Esophagus muscularis mucosa (tissue), 3 donors: ENCODE measurements around the gene ROBO1.

Experiments
- POLR2AphosphoS5 ChIP-seq, 2 donors: sonication (generic); formaldehyde crosslinking; IDR thresholded peaks; one replicate each; pipeline ENCODE4 v1.6.1; 2017; ENCODE audit warnings: antibody characterized with exemption in 2 of 2
- TF ChIP-seq, protein P1 (sequence below), 3 experiments: fragments of 200-600 bp in 2 of 3; fragments of 450-650 bp in 1 of 3; sonication (generic) in 2 of 3; IDR thresholded peaks; one replicate each; pipeline ENCODE4 v1.5.1; 2017 to 2019; ENCODE audit warnings: antibody characterized with exemption in 3 of 3, mild to moderate bottlenecking in 2 of 3, moderate library complexity in 1 of 3

DNA sequence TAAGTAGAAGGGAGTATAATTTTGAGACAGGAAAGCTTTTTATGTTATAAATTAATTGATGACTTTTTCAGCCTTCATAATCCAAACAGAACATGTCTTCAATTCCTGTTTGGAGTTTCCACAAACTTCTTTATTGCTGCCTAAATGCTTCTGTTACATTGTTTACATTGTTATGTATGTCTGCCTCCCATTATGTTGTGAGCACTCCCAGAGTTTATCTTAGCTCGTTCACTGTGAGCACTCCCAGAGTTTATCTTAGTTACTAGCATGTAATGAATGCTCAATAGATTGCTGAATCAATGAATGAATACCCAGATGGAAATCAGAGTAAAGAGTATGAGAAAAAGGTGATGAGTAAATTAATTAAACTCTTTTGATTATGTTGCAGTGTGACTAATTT lies 1178.0 kb downstream of the ROBO1 start:
- TF ChIP-seq, protein P1, sequence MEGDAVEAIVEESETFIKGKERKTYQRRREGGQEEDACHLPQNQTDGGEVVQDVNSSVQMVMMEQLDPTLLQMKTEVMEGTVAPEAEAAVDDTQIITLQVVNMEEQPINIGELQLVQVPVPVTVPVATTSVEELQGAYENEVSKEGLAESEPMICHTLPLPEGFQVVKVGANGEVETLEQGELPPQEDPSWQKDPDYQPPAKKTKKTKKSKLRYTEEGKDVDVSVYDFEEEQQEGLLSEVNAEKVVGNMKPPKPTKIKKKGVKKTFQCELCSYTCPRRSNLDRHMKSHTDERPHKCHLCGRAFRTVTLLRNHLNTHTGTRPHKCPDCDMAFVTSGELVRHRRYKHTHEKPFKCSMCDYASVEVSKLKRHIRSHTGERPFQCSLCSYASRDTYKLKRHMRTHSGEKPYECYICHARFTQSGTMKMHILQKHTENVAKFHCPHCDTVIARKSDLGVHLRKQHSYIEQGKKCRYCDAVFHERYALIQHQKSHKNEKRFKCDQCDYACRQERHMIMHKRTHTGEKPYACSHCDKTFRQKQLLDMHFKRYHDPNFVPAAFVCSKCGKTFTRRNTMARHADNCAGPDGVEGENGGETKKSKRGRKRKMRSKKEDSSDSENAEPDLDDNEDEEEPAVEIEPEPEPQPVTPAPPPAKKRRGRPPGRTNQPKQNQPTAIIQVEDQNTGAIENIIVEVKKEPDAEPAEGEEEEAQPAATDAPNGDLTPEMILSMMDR (IDR thresholded peaks at IDR 0.05): no peak
- TF ChIP-seq POLR2AphosphoS5 (IDR thresholded peaks at IDR 0.05): no peak
